Measurements from ENCODE around the gene CXCL1. TPM values are rescaled to one million over a fixed set of nuclear protein-coding genes. Genes with fewer than 3 reads are reported as not detected.
"Not testable (repeated sequence)": the region's sequence is repeated elsewhere in the genome, so short reads cannot be mapped to it uniquely, and the experiment has no call there.

Gene CXCL1
- total RNA-seq, 1 donor from 2014 or later = not detected

DNA sequence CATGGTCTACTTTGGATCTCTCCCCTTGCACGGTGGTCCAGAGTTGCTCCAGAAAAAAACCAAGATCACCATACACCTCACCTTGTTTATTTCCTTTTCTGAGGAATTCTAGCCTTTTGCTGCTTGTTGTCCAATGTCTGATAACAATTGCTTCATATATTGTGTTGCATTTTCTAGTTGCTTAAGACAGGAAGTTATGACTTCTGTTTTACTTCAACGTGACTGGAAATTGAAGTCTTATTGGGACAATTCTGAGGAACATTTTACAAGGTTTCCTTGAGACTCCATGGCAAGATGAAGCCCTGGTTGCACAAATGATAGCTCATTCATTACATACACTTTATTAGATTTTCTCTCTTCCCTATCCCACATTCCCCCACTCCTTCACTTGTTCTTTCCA, 5.2 kb downstream of the CXCL1 start:
- intact Hi-C loops (cut with micrococcal nuclease) = no loop called here

- intact Hi-C loops (cut with micrococcal nuclease) = no loop called here
These were observed 6.2 kb downstream of the CXCL1 start for GRCh38 chr4:73875401-73875800.

DNA sequence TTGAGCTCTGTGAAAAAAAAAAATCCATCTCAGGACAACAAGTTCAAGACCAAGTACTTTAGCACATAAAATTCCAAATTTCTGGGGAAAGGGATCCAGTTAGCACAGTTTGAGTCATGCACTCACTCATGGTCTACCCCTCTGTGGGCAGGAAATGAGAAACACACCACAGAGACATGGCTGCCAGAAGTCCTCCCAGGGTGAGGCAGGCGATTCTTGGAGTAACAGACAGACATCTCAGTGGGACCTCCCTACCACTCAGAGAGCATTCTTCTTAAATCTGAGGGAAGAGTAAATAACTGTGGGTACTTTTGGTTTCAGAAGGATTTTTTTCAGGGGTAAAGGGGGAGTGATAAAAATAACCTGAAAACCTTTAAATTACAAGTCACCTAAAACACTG, 14.1 kb downstream of the CXCL1 start:
- intact Hi-C loops (cut with micrococcal nuclease) = no loop called here

DNA sequence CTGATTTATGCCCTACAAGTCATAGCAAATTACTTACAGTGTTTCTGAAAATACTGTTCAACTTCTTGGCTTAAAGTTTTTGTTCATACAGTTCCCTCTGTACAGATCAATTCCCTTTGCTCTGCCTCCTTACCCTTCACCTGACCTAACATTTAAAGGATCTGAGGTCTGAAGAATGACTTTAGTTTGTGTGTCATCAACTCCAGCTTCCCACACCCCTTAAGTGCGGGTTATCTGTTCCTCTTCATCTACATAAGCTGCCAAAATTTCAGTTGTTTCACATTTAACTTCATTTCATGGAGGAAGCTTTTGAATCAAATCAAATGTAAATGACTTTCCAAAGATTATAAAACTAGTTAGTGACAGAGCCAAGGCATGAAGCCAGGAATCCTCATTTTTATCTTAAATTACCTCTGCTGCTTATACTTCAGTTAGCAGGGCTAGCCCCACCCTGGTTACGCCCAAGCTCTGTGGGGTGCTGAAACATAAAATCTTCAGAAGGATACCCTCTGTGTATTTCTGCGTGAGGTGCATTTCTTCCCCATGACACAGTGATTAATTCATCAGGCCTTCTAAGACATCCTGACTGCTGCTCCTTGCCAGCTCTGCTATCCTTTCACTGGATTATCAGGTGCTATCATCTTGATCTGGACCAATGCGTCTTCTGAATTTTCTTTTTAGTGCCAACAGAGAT, 16.5 kb downstream of the CXCL1 start:
- intact Hi-C loops (cut with micrococcal nuclease) = no loop called here

- intact Hi-C loops (cut with micrococcal nuclease) = no loop called here
These were observed 22.1 kb downstream of the CXCL1 start for GRCh38 chr4:73891326-73891725.

DNA sequence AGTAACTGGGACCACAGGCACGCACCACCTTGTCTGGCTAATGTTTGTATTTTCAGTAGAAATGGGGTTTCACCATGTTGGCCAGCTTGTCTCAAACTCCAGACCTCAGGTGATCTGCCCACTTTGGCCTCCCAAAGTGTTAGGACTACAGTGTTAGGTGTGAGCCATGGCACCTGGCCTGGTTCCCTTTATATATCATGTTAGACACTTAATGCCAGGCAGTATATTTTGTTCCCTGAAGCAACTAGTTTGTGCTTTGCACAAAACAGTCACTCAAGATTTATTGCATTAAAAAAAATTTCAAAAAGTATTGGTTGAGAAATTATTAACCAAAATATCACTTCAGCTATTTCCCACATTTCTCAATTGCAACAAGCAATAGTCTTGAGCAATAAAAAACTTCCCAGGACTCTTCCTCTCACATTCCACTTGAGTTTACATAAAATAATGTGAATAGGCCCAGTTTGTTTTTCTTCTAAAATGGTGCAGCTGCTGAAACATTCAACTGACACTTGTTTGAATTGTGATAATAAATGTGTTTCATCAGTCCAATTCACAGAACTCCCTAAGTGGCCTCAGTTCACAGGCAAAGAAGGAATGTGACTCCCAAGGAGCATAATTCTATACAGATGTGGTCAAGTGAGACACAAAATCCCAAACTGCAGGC, 22.7 kb downstream of the CXCL1 start:
- intact Hi-C loops (cut with micrococcal nuclease) = no loop called here

- intact Hi-C loops (cut with micrococcal nuclease) = no loop called here
These were observed 23.8 kb downstream of the CXCL1 start for GRCh38 chr4:73892966-73893365.

GRCh38 chr4:73894001-73894400, 24.8 kb downstream of the CXCL1 start:
- intact Hi-C loops (cut with micrococcal nuclease) = no loop called here

- intact Hi-C loops (cut with micrococcal nuclease) = no loop called here
These were observed 26.3 kb downstream of the CXCL1 start for GRCh38 chr4:73895201-73896175.

- intact Hi-C loops (cut with micrococcal nuclease) = no loop called here
These were observed 27.2 kb downstream of the CXCL1 start for GRCh38 chr4:73896416-73896815.

- intact Hi-C loops (cut with micrococcal nuclease) = no loop called here
These were observed 28.4 kb downstream of the CXCL1 start for GRCh38 chr4:73897380-73898136.

- intact Hi-C loops (cut with micrococcal nuclease) = not testable (repeated sequence)
These were observed 30.1 kb downstream of the CXCL1 start for GRCh38 chr4:73899338-73899737.

DNA sequence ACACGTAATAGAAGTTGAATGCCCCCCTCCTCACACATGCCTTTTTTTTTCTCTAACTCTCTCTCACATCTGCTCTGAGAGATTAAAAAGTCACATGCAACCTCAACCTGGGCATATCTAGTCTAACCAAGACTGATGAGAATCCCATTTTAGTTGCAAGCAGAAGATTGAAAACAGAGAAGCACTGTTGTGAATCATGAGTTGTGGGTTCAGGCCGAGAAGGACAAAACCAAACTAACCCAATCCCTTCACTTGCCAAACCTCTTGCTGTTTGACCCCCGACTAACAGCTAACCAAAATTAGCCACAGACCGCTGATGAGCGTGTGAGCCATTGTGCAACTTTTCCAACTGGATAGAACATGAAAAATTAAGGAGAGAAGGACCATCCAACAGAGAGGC, 31.8 kb downstream of the CXCL1 start:
- intact Hi-C loops (cut with micrococcal nuclease) = no loop called here

GRCh38 chr4:73902038-73902637, 32.9 kb downstream of the CXCL1 start:
- intact Hi-C loops (cut with micrococcal nuclease) = no loop called here

DNA sequence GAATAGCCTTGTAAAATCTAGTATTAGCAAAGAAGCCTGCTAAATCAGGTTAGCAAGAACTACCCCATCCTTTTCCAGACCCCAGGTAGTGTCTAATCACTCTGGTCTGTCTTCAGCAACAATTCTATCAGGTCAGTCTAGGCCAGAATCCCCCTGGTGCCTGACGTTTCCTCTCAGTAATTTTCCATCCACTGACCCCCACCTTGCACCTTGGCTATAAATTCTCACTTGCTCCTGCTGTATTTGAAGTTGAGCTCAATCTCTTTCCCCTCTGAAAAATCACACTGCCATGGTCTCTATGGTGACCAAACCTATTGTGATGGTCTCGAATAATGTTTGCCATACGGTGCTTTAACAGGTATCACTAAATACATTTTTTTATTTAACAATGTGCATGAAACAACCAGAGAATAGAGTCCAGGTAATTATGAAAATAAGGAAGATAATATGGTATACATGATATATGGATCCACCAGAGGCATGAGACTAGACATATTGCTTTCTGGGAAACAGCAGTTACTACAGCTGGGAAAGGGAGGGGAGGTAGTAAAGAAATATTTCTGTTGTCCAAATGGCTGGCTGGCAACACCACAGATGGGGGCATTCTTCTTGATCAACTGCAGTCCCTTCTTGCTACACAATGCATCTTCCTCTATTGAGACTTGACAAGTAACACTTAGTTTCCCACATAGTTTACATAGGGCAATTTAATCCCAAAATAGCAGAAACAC, 33.8 kb downstream of the CXCL1 start:
- intact Hi-C loops (cut with micrococcal nuclease) = no loop called here

DNA sequence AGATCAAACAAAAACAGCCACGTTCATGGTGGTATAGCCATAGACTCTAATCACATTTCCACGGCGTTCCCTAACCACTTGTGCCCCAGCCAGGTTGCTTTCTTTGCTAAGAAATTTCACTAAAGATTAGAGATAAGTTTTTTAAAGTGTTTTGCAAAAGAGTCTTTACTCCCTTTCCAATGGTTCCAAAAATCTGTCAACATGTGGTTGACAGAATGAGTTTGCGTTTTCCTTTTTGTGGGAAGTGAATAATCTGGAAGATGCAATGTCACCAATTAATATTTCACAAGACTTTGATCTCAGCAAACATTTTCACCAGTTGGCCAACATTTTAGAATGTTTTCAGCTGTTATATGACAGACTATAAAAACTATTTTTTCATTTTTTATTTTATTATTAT, 35.3 kb downstream of the CXCL1 start:
- intact Hi-C loops (cut with micrococcal nuclease) = no loop called here

GRCh38 chr4:73908965-73909364, 39.8 kb downstream of the CXCL1 start:
- intact Hi-C loops (cut with micrococcal nuclease) = no loop called here

DNA sequence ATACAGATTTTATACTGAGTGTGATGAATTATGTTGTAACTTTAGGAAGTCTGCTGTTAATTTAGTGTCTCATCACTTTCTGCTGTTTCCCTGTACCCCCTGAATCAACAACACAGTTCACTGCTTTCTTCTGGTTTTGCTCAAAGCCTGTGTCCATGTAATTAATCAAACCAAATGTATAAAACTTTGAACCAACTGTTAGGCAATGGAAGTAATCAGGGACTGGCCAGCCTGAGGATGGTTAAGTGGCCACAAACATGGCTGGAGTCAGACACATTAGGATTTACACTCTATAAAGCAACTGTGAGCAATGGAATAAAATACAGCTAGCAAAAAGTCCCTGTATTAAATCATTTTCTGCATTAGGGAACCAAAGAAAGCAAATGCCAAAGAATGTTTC, 42.6 kb downstream of the CXCL1 start:
- intact Hi-C loops (cut with micrococcal nuclease) = no loop called here

GRCh38 chr4:73912191-73912590, 43.0 kb downstream of the CXCL1 start:
- intact Hi-C loops (cut with micrococcal nuclease) = no loop called here

DNA sequence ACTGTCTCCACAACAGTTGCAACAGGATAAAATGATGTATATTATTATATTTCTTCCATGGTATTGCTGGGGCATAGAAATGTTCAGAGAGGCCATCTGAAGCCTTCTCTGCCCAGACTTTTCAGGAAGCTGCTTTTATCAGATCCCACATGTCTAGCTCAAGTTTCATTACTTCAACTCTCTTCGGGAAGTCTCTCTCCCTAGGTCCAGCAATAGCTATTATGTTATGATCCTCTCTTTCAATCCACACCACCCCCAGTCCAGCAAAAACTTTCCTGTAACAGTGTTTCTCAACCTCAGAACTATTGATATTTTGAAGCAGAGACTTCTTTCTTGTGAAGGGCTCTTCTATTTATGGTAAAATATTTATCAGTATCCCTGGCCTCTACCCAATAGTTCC, 44.9 kb downstream of the CXCL1 start:
- intact Hi-C loops (cut with micrococcal nuclease) = no loop called here

Data from T-helper 1 cell treated with Interleukin-12 subunit alpha and Interleukin-12 subunit beta and Interleukin-4 antibody, amounts not matched to agents 30 ng/mL and 1 ng/mL, for 36 hours (primary cell).